Activated T-helper 17 cell treated with anti-CD3 and anti-CD28 coated beads, Interleukin-2, amount 50 U/mL, for 72 hours (primary cell): ENCODE results near the gene PPM1H. TPM values are rescaled to one million over a fixed set of nuclear protein-coding genes. Genes with fewer than 3 reads are reported as not detected.
"Not testable (repeated sequence)": the region's sequence is repeated elsewhere in the genome, so short reads cannot be mapped to it uniquely, and the experiment has no call there.

Experiments used
- ATAC-seq: fragments of 150-1000 bp; cut with Tn5 transposase; replicated peaks from 2 replicates; pipeline ENCODE4 v1.10.0; 2021; ENCODE audit warnings: mild to moderate bottlenecking, moderate library complexity
- H3K27ac Mint-ChIP-seq: one replicate; pipeline ENCODE4 v1.8.0; 2022; ENCODE audit warnings: mixed read lengths
- H3K27me3 Mint-ChIP-seq: one replicate; pipeline ENCODE4 v1.8.0; 2022; ENCODE audit warnings: mixed read lengths
- H3K36me3 Mint-ChIP-seq: one replicate; pipeline ENCODE4 v1.8.0; 2022; ENCODE audit warnings: low read depth, mild to moderate bottlenecking, mixed read lengths
- H3K4me1 Mint-ChIP-seq: one replicate; pipeline ENCODE4 v1.8.0; 2022; ENCODE audit warnings: mixed read lengths
- H3K4me3 Mint-ChIP-seq: one replicate; pipeline ENCODE4 v1.8.0; 2022; ENCODE audit warnings: mild to moderate bottlenecking, mixed read lengths
- H3K9me3 Mint-ChIP-seq: one replicate; pipeline ENCODE4 v1.8.0; 2022; ENCODE audit warnings: mixed read lengths
- total RNA-seq, 2 donors: library from RNA; stranded (reverse); gene quantifications; one replicate each; pipeline ENCODE4 v1.2.3, GENCODE V29; 2022

Gene PPM1H
- total RNA-seq, 2 donors from 2014 or later, result not detected

DNA sequence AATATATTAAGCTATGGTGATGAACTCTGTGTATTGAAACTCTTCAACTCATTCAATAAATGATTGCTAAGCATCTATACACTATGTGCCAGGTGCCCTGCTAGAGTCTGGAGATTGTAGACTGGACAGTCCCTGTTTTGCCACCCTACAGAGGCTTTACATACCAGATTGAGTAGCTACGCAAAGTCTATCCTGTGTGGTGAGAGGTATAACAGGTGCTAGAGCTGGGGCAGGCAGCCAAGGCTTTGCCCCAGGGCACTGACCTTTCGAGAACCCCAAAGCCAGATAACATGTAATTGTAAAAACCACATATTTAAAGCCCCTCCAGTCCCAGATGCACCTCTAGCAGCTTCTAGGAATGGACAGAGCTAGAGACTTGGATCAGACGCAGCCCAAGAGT, 52.8 kb downstream of the PPM1H start:
- no peak overlapping the region for H3K4me3 Mint-ChIP-seq
- H3K27me3 Mint-ChIP-seq, result peaks cover 12% of the 10 kb centered on the region

DNA sequence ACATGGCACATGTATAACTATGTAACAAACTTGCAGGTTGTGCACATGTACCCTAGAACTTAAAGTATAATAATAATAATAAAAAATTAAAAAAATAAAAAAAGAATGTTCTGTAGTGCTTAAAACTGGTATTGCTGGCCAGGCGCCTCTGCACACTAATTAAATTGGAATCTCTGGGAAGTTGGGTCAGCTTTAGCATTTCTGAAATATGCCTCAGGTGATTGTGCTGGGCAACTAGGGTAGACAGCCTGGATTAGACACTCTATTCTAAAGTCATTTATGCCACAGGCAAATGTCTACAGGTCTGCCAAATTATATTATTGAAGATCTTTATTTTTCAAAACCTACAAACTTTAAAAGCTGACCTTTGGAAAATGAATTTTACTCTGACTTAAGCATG, 55.3 kb downstream of the PPM1H start:
- Mint-ChIP-seq H3K27ac (no peak overlapping the region), H3K27me3 (peaks cover 16% of the 10 kb centered on the region), H3K36me3 (no peaks in the 10 kb centered on the region), H3K4me1 (no peaks in the 10 kb centered on the region), H3K4me3 (no peak overlapping the region), H3K9me3 (no peaks in the 10 kb centered on the region)
- no peak for ATAC-seq

More for the DNA sequence above, 52.8 kb downstream of the PPM1H start:
- Mint-ChIP-seq H3K4me1 (no peaks in the 10 kb centered on the region), H3K27ac (no peak overlapping the region), H3K9me3 (no peaks in the 10 kb centered on the region), H3K36me3 (no peaks in the 10 kb centered on the region)
- no peak for ATAC-seq

- H3K9me3 Mint-ChIP-seq, H3K27ac Mint-ChIP-seq, ATAC-seq, H3K4me1 Mint-ChIP-seq, H3K36me3 Mint-ChIP-seq, H3K4me3 Mint-ChIP-seq: not testable (repeated sequence)
- peaks cover 16% of the 10 kb centered on the region for H3K27me3 Mint-ChIP-seq
Measured at GRCh38 chr12:62879228-62879627, 55.7 kb downstream of the PPM1H start.

DNA sequence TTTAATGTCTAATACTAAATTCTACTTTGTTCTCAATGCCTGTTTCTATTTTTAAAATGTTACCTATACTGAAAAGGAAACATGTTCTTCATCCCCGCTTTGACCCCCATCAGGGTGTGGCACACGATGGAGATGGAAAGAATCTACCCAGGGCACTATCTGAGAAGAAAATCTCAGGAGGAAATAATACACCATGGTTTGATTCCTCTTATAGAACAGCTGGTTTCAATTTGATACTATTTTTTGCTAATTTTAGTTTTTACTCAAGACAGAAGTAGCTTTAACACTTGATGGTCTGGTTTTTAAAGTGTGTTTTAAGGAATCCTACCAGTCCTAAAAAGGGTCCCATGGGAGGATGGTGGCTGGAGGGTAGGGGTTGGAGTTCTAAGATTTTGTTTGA, 56.7 kb downstream of the PPM1H start:
- H3K4me1 Mint-ChIP-seq, result no peaks in the 10 kb centered on the region
- no peaks in the 10 kb centered on the region for H3K9me3 Mint-ChIP-seq
- H3K4me3 Mint-ChIP-seq, result no peak overlapping the region
- no peaks in the 10 kb centered on the region for H3K36me3 Mint-ChIP-seq
- peaks cover 18% of the 10 kb centered on the region for H3K27me3 Mint-ChIP-seq
- ATAC-seq, result no peak
- no peak overlapping the region for H3K27ac Mint-ChIP-seq

DNA sequence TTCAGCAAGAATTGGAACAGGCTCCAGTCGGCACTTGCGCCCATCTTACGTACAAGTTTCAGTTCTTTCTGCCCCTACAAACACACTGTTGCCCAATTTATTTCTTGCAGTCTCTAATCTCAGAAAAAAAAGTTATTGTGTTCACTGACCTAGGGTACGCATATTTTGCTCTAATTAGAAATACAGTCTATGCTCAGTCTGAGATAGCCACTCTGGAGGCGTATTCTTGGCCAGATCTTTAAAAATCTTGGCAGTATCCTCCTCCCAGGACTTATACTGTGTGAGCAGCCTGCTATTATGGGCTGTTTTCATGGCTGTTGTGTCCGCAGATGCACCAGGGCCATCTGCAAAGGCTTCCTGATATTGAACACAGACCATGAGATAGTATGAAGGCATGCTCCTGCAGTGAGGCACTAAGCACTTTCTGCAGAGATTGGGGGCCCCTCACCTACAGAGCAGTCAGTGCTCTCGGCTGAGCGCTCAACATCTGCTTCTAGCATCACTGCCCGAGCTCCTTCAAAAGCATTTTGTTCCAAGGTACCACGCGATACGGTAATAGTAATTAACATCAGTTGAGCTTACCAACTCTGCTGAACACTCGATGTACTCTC, 57.9 kb downstream of the PPM1H start:
- H3K4me1 Mint-ChIP-seq, result no peaks in the 10 kb centered on the region
- ATAC-seq, result no peak
- H3K9me3 Mint-ChIP-seq, result no peaks in the 10 kb centered on the region
- H3K27me3 Mint-ChIP-seq, result peaks cover 20% of the 10 kb centered on the region
- no peak overlapping the region for H3K27ac Mint-ChIP-seq
- H3K36me3 Mint-ChIP-seq, result no peaks in the 10 kb centered on the region
- H3K4me3 Mint-ChIP-seq, result no peak overlapping the region

- H3K36me3 Mint-ChIP-seq, result no peaks in the 10 kb centered on the region
- H3K9me3 Mint-ChIP-seq, result no peaks in the 10 kb centered on the region
- H3K4me3 Mint-ChIP-seq, result no peak overlapping the region
- no peaks in the 10 kb centered on the region for H3K4me1 Mint-ChIP-seq
- ATAC-seq, result no peak
- H3K27me3 Mint-ChIP-seq, result peaks cover 22% of the 10 kb centered on the region
- H3K27ac Mint-ChIP-seq, result no peak overlapping the region
Measured at GRCh38 chr12:62873826-62874448, 61.0 kb downstream of the PPM1H start.

DNA sequence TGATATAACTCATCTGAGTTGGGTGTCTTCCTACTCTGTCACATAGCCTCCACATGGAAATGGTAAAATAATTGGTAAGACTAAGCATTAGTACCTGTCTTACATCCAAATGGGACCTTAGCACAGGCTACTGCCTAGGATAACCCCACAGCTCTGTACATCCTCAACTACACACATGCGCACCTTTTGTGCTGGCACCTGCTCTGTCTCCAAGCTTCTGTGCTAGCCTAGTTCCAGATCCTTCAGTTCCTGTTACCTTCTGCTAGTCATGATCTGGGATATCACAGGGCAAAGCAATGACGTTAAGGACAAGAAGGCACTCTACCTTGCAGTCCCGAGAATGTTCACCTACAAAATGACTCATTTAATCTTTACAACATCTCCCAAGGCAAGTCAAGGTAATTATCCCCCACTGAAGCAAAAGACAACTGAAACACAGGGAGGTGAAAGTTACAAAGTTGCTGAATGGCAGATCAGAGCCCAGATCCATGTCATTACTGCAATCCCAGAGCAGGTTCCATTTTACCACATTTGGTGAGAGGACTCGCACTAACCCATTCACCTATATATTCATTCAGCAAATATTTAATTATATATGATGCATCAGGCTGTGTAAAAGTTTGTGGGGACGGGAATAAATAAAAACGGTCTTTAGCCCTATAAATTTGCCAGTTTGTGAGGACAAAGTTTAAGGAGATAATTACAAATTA, 61.7 kb downstream of the PPM1H start:
- H3K4me3 Mint-ChIP-seq, result no peak overlapping the region
- no peaks in the 10 kb centered on the region for H3K9me3 Mint-ChIP-seq
- H3K27ac Mint-ChIP-seq, result no peak overlapping the region
- ATAC-seq, result no peak
- H3K27me3 Mint-ChIP-seq, result peaks cover 22% of the 10 kb centered on the region
- H3K4me1 Mint-ChIP-seq, result no peaks in the 10 kb centered on the region
- H3K36me3 Mint-ChIP-seq, result no peaks in the 10 kb centered on the region

- Mint-ChIP-seq H3K27me3 (peaks cover 31% of the 10 kb centered on the region), H3K9me3 (no peaks in the 10 kb centered on the region), H3K27ac (no peak overlapping the region), H3K4me1 (no peaks in the 10 kb centered on the region), H3K36me3 (no peaks in the 10 kb centered on the region), H3K4me3 (no peak overlapping the region)
- no peak for ATAC-seq
Measured at GRCh38 chr12:62868820-62869219, 66.1 kb downstream of the PPM1H start.

GRCh38 chr12:62866451-62867082, 68.4 kb downstream of the PPM1H start:
- Mint-ChIP-seq H3K4me3 (no peak overlapping the region), H3K9me3 (no peaks in the 10 kb centered on the region), H3K4me1 (no peaks in the 10 kb centered on the region), H3K27ac (no peak overlapping the region), H3K36me3 (no peaks in the 10 kb centered on the region), H3K27me3 (peaks cover 27% of the 10 kb centered on the region)
- no peak for ATAC-seq

DNA sequence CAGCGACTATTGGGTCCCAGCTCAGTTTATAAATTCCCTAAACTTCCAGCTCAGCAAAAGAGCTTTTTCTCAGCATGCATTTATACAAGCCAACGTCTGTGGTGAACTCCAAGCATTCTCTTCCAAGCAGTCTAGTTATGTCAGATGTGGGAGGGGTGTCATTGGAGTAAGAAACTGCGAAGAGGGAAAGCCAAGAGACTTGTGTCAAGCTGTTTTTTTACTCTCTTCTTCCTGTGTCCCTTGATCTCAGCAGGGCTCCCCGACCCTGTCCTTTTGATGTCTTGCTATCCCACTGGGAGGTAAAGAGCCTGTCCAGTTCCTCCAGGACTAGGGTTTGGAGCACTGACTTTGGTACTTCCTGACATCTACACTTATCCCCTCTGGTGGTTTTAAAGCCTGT, 69.0 kb downstream of the PPM1H start:
- Mint-ChIP-seq H3K36me3 (no peaks in the 10 kb centered on the region), H3K27ac (no peak overlapping the region), H3K4me1 (no peaks in the 10 kb centered on the region), H3K9me3 (no peaks in the 10 kb centered on the region), H3K4me3 (no peak overlapping the region), H3K27me3 (peaks cover 27% of the 10 kb centered on the region)
- ATAC-seq, result no peak

DNA sequence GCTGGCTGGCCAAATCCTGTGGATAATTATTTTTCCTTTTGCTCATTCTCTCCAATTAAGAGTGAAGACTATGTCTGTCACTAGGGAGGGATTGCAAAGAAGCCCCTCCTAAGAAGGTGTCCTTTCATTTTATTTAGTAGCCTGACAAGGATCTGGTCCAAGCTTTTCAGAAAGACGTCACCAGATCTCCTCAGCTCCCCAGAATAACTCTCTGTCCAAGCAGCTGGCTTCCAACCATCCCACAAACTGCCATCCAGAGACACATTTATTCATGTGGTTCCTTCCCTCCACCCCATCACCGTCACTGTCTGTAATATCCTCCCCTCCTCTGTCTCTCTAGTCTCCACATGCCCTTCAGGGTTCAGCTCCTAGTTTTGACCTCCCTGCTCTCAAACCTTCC, 69.9 kb downstream of the PPM1H start:
- ATAC-seq, result no peak
- no peaks in the 10 kb centered on the region for H3K4me1 Mint-ChIP-seq
- H3K27me3 Mint-ChIP-seq, result peaks cover 22% of the 10 kb centered on the region
- H3K27ac Mint-ChIP-seq, result no peak overlapping the region
- no peaks in the 10 kb centered on the region for H3K36me3 Mint-ChIP-seq
- H3K4me3 Mint-ChIP-seq, result no peak overlapping the region
- H3K9me3 Mint-ChIP-seq, result no peaks in the 10 kb centered on the region

DNA sequence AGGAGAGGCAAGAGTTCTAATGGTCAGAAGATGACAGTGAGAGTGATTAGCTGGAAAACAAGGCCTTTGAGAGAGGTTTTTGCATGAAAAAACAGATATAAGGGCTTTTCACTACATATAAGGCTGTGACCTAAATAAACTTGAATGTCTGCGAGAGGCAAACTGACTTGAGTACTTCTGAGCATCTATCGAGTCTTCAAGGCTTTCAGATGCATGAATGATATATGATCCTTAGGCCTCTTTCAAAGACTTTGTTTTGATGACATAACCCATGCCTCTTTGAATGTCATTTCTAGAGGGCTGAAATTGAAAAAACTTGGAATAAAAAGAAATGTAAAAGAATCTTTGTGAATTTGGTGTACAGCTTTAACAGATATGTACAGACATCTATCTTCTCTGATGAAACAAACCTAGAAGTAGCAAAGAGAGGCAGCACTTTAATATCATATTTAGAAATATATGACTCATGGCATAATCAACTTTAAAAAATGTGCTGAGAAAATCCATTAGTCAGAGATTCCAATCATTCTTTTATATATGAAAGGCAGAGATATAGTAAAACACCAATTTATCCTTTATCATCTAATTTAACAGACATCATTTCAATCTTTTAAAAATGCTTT, 72.6 kb downstream of the PPM1H start:
- H3K36me3 Mint-ChIP-seq, result no peaks in the 10 kb centered on the region
- H3K27me3 Mint-ChIP-seq, result peaks cover 24% of the 10 kb centered on the region
- ATAC-seq, result no peak
- no peaks in the 10 kb centered on the region for H3K9me3 Mint-ChIP-seq
- H3K4me1 Mint-ChIP-seq, result no peaks in the 10 kb centered on the region
- no peak overlapping the region for H3K27ac Mint-ChIP-seq
- no peak overlapping the region for H3K4me3 Mint-ChIP-seq

DNA sequence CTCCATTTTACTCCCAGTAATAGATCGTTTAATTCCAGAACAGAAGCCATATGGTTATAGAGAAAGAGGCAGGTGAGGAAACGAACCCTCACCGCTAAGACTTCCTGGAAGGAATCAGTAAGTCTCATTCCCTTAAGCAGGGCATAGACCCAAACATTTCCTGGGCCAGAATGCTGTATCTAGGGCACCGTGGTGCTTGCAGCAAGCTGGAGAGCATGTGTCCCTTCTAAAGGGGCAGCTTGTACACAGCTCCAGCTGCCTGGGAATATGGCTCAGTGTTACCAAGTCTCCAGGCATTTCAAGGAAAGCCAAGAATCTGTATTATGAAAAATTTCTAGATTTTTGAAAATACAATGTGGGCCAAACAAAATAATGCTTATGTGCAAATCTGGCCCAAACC, 73.4 kb downstream of the PPM1H start:
- H3K36me3 Mint-ChIP-seq, result no peaks in the 10 kb centered on the region
- H3K27me3 Mint-ChIP-seq, result peaks cover 21% of the 10 kb centered on the region
- H3K27ac Mint-ChIP-seq, result no peak overlapping the region
- H3K4me3 Mint-ChIP-seq, result no peak overlapping the region
- H3K9me3 Mint-ChIP-seq, result no peaks in the 10 kb centered on the region
- no peaks in the 10 kb centered on the region for H3K4me1 Mint-ChIP-seq
- ATAC-seq, result no peak

DNA sequence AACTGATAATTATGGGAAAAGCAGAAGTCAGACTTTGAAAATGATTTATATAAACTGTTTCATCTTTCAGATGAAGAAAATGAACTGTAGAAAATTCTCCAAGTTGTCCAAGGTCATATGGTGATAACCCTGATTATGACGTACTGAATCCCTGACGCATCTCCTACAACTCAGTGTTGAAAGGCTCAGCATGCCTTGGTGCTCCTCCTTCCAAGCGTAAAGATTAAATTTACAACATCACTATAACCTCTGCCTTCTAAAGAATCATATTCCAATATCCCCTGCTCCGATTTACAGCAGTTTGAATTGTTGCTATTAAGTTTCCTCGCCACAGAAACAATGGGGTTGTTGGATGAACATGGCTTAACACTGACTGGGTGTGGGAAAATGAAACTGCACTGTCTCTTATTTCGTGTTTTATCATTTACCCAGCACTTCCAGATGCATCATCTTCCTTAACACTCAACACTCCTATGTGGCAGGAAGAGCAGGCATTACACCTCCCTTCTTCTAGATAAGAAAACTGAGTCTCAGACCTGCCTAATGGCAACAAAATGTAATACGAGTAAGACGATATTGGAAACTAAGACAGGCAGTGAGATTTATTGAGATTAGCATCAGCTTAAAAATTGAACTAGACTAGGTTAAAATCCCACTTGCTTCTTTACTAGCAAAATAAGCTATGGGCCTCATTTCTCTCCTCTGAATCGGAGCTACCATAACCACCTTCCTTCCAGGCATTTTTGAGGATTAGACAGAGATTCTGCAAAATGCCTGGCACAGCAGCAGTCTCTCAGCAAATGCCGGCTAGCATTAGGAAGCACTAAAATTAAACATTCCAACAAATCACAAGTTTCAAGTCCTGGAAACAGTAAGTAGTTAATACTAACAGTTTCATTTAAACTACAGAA, 74.2 kb downstream of the PPM1H start:
- Mint-ChIP-seq H3K27ac (no peak overlapping the region), H3K27me3 (peaks cover 15% of the 10 kb centered on the region), H3K9me3 (no peaks in the 10 kb centered on the region), H3K36me3 (no peaks in the 10 kb centered on the region), H3K4me3 (no peak overlapping the region), H3K4me1 (no peaks in the 10 kb centered on the region)
- ATAC-seq, result no peak
